ENCODE results near the gene MOGAT1.
"Not testable (repeated sequence)": the region's sequence is repeated elsewhere in the genome, so short reads cannot be mapped to it uniquely, and the experiment has no call there.

MOGAT1 gene

DNA sequence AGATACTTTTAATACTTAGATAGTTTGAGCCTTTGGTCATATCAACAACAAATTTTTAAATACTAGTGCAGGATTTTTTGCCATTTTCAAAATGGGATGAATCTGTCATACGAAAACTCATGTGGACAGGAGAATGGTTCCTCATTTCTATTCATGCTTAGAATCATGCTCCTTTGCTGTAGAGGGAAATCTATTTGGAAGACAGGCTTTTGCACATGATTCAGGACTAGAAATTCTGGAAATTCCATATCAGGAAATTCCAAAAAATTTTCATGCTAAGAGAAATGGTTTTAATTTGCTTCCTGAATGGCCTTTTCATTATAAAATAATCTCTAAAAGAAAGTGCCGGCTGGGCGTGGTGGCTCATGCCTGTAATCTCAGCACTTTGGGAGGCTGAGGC is 39.3 kb downstream of the MOGAT1 start:
- no peak for DNase-seq (ENCODE audit: low read depth)

DNA sequence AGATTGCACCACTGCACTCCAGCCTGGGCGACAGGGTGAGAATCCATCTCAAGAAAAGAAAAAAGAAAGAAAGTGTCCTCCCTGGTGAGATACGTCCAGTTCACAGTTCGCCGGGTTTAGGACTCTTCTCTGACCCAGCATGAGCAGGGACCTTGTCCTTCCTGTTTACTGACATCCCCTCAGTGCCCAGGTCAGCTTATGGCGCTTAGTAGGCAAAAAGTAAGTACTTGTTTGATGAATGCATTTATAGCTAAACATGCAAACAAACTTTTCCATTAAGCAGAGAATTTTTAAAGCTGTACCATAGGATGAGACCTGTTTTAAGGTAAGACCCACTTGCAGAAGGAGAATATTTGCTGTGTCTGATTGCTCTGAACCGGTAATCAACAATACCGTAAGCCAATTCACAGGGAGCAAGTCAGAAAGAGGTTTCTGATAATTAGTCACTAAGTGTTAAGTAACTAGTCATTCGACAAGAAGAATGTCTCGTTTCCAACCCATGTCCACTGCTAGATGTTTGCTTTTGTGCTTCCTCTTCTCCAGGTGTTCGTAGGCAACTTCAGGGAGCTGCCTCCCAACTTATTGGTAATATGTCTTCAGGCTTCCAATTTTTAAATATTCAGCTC is 40.0 kb downstream of the MOGAT1 start:
- no peak for DNase-seq (ENCODE audit: low read depth)

DNA sequence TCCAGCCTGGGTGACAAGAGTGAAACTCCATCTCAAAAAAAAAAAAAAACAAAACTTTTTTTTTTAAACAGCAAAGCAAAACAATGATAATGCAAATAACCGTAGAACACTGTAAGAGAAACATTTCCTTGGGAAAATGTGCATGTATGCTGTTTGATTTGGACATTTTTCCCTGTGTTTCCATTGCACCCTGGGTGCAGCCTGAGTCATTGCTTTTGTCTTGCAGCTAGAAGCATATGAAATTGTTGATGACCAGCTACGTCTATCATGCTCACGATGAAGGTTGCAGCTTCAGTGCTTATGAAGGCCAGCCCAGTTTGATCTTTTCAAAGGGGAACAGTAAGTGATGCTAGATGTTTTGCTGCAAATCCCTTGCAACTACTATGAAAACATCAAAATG is 41.5 kb downstream of the MOGAT1 start:
- no peak for DNase-seq (ENCODE audit: low read depth)

DNA sequence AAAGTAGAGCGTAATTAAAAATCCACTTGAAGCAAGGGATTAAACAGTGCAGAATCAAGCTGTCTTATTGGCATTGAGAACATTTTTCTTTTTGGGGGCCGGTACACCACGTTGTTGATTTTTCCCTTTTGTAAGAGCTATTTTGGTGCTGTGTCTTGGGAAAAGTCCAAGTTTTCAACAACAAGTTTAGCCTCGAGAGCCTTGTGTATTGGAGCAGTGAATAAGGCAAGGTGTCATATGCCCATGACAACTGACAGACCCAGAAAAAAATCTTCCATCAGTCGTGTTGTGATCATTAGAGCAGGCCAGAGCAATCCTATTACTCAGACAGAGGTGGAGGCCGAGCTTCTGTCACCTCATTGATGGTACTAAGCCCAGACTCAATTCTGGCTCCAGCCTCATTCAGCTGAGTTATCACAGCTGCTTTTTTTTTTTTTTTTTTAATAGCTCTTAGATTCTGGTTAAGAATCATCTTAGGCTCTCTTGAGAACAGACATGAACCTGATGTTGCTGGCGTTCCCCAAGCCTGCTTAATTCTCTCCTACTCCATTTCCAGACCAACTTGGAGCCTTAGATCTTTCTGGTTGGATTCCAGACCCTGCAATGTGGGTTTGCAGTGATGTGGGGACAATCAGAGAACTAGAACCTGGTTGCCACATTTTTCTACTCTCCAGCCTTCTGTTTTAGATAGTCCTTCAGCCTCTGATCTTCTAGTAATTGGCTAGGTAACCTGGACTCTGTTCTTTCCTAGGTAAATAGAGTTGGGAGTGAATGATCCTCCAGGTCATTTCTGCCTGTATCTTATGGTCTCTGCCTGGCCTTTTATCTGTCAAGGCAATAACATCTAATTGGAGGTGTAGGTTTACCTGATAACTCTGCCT is 43.1 kb downstream of the MOGAT1 start:
- no peak for DNase-seq (ENCODE audit: low read depth)

DNA sequence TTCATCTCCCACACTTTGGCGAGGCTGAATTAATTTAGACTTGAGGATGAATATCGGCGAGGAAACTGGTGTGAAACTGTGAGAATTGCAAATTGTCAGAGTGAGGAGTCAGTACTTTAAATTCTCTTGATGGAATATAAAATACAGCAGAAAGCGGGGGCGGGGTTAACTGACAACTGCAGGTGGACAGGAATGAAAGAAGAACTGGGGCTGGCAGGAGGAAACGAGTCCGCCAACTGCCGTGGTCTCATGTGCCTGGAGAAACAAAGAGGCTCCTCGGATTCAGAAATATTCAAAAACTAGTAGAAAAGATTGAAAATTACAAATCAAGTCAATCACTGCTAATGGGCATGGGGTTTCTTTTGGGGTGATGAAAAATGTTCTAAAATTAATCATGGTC is 44.3 kb downstream of the MOGAT1 start:
- DNase-seq (ENCODE audit: low read depth), result no peak

DNA sequence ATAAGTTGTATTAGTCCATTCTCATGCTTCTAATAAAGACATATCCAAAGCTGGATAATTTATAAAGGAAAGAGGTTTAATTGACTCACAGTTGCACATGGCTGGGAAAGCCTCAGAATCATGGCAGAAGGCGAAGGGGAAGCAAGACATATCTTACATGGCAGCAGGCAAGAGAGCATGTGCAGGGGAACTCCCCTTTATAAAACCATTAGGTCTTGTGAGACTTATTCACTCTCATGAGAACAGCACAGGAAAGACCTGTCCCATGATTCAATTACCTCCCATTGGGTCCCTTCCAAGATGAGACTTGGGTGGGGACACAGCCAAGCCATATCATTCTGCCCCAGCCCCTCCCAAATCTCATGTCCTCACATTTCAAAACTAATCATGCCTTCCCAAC is 48.3 kb downstream of the MOGAT1 start:
- DNase-seq (ENCODE audit: low read depth), result not testable (repeated sequence)

DNA sequence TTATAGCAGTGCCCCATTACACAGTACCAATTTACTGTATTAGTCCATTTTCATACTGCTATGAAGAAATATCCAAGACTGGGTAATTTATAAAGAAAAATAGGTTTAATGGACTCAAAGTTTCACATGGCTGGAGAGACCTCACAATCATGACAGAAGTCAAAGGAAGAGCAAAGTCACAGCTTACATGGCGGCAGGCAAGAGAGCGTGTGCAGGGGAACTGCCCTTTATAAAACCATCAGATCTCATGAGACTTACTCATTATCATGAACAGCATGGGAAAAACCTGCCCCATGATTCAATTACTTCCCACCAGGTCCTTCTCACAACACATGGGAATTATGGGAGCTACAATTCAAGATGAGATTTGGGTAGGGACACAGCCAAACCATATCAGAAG is 50.1 kb downstream of the MOGAT1 start:
- DNase-seq (ENCODE audit: low read depth), result not testable (repeated sequence)

DNA sequence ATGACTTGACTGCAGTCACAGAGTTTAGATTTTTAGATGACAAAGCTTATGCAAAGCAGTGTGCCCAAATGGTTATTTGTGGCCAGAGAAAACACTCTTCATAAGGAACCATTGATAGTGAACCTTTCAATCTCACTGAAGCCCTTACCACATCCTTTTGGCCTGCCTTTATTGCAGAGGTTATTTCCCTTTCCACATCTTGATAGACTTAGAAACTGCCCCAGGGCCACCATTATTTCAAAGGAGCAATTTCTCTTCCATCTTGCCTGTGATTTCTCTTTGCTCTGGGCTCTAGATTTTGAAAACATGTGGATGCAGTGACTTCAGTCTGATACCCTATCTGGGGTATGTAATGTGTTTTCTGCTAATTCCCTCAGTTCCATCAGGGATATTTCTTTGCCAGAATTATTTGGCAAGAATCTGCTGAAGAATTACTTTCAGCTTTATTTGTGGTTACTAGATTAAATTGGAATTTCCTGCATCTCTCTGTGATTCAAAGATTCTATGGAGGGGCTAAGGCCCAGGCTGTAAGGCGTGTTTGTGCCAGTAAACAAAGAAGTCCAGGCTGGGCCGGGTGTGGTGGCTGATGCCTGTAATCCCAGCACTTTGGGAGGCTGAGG is 51.0 kb downstream of the MOGAT1 start:
- DNase-seq (ENCODE audit: low read depth), result no peak

DNA sequence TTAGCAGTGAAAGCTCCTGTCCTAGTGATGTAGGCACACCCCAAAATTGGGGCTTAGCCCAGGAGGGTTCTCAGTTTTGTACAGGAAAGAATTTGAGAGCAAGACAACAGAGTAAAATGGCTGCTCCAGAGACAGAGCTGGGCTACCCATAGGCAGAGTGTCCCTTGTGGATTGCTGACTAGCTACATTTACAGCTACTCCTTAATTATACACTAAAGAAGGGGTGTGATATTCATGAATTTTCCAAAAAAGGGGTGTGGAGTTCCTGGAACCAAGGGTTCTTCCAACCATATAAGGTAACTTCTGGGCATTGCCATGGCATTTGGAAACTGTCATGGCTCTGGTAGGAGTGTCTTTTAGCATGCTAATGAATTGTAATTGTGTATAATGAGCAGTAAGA is 52.8 kb downstream of the MOGAT1 start:
- no peak for DNase-seq (ENCODE audit: low read depth)

DNA sequence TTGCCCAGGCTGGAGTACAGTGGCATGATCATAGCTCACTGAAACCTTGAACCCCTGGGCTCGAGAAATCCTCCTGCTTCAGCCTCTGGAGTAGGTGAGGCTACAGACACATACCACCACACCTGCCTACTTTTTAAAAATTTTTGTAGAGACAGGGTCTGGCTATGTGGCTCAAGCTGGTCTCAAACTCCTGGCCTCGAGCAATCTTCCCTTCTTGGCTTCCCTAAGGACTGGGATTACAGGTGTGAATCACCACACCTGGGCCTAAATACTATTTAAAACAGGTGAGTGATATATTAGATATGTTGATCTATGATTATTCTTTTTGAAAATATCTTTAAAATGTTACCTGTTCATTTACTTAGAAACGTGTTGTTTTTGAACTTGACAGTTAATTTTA is 57.2 kb downstream of the MOGAT1 start:
- no peak for DNase-seq (ENCODE audit: low read depth)

DNA sequence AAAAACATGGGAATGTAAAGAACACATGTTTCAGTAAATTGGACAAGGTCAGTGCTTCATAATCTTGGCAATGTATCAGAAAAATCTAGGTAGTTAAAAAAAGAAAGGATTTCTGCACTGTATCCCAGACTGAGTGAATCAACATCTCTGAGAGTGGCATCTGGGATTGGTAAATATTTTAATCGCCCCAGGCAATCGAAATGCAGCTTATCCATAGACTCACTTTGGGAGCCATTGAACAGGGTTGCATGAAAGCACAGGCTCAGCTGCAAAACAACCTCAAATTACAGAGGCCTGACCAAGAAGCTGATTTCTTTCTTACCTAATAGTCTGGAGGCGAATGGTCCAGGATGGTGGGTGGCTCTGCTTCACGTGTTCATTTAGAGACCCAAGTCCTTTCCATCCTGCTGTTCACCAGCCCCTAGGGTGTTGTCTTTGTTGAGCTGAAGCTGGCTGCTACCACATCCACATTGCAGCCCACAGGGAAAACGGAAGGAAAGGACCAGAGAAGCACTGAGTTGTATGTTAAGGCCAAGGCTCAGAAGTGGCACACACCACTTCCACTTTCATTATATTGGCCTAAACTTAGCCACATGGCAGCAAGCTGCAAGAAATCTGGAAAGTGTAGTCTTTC is 59.0 kb downstream of the MOGAT1 start:
- no peak for DNase-seq (ENCODE audit: low read depth)

DNA sequence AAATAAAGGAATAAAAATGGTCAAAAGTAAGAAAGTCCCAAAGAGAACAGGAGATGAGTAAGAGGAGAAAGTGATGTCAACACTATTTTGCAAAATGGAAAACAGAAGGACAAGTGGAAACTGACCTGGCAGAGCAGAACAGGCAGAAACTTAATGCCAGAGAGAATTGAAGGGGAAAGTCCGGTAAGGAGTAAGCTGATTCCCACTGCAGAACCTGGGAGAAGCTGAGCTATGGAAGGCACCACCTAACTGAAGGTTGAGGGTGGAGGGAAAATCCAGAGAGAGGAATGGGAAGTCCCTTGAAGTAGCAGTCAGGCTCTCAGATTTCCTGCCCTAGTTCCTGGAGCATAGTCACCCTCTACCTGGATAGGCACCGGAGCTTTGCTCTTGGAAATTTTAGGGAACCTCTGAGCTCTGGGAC is 59.8 kb downstream of the MOGAT1 start:
- DNase-seq (ENCODE audit: low read depth), result no peak

DNA sequence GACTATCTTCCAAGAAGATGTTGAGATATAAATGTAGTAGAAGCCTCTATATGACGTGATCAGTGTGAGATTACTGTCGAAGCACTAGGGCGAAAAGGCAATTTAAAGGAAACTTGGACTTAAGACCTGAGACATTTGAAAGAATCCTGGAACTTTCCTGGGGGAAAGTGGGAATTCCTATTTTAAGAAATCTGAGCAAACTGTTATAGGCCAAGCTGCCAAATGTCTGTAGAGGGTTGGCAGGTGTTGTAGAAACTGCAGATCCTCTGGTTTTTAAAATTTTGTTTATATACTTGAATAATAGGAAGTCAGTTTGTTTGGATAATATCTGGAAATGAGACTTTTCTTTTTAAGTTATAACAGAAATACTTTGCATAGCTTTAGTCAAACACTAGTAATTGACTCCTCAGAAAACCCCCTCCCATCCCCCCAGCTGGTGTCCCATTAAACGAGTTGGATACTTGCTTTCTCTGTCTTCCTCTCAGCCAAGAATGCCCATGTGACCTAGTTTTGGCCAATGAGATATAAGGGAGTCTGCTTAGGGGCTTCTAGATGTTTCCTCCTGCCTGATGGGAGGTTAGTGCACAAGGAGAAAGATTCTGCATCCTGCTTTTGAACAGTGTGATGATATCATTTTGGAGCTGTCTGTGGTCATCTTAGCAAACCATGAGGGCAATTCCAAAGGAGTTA is 61.2 kb downstream of the MOGAT1 start:
- no peak for DNase-seq (ENCODE audit: low read depth)

DNA sequence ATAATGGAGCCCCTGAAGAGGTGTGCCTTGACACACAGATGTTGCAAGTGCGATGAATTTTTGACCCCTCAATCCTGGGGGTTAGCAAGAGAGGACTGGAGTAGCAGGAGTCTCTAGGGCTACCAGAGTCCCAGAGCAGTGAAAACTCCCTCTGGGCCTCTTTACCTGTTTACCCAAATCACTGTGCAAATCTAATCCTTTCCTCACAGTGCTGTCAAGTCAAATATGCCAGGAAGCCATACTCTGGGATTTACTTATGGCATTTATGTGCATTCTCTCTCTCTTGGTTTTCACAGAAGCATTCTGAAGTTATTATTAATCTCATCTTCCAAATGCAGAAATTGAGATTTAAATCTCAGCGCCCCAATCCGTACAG is 62.0 kb downstream of the MOGAT1 start:
- no peak for DNase-seq (ENCODE audit: low read depth)

DNA sequence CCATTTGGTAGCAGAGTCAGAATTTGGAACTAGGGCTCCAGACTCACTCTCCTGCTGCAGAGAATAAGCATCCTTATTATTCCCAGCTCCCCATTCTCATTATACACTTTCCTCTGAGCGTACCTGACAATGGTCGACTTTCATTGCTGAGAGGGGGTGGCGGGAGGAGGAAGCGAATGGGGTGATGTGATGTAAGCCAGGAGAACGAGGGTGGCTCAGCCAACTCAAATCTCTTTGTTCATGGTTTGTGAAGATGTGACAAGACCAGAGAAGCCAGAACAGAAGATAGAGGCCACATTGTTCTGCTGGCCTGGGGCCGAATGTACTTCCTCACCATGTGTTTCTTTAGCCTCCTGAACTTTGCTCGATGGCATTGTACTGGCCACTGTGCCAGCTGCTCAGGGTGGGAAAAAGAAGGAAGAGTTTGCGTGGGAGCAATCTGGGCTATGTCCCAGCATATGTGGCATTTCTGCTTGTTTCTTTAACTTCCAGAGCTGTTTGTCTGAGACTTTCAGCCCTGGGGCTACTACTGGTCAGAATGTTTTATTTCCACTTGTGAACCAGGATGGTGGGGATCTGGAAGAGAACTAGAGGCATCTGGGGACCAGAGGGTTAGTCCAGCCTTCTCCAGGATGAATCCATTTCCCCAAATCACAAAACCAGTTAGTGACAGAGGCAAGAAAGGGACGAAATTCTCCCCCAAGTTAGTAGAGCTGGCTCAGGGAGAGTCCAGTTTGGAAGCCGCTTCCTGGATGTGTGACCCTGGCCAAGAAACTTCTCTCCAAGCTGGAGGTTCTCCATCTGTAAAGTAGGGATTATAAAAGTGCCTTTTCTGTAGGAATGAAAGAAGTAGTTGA is 62.6 kb downstream of the MOGAT1 start:
- no peak for DNase-seq (ENCODE audit: low read depth)

DNA sequence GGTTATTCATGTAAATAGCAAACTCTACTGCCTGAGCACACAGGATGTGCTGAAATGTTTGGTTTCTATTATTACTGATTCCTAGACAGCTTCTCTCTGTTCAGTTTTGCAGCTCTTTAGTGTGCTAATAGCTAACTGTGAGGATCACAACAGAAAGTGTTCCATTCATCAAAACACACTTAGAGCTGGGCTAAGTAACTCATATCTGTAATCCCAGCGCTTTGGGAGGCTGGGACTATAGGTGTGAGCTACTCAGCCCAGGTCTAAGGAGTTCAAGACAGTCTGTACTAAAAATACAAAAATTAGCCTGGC is 63.2 kb downstream of the MOGAT1 start:
- no peak for DNase-seq (ENCODE audit: low read depth)

DNA sequence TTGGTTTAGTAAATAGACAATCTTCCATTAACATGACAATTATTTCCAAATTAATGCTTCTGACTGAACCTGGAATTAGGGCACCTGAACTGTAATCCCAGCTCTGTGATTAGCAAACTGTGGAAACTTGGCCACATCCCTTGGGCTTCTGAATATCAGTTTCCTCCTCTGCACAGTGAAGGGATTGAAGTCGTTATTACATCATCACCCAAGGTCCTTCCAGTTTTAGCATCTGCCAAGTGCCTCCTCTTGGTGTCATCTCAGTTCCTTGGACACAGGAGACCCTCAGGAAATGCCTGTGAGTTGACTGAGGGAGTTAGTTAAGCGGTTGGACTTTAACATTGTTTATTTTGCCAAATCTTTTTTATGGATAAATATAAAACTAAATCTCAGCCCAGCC is 64.8 kb downstream of the MOGAT1 start:
- DNase-seq (ENCODE audit: low read depth), result no peak

DNA sequence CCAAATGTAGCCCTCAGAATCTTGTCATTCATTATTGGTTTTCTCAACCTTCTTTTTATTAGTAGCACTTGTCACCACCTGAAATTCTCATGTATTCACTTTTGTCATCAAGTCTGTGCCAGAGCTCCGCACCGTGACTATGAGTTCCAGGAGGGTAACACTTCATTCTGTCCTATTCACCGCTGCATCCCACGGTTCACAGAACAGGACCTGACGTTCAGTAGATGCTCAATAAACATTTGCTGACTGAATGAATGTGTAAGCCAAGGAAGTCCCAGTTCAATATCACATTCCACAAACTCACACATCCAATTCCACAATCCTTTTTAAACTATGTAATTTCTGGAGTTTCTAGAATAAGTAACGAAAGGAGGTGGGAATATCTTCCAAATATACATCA is 65.5 kb downstream of the MOGAT1 start:
- DNase-seq (ENCODE audit: low read depth), result no peak

DNA sequence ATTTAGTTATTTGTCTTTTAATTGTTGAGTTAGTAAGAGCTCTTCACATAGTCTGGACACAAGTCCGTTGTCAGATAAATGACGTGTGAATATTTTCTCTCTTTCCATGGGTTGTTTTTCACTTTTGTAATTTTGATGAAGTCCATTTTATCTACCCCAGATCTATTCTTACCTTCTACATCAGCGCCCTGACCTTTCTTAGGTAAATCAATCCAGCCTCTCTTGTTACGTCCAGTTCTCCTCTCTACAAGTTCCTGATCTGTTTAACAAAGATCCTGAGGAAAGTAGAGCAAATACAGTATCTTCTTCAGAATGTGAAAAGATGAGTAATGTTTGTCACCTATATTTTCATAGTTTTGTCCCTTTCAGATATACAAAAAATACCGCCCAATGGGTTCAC is 66.9 kb downstream of the MOGAT1 start:
- DNase-seq (ENCODE audit: low read depth), result no peak

DNA sequence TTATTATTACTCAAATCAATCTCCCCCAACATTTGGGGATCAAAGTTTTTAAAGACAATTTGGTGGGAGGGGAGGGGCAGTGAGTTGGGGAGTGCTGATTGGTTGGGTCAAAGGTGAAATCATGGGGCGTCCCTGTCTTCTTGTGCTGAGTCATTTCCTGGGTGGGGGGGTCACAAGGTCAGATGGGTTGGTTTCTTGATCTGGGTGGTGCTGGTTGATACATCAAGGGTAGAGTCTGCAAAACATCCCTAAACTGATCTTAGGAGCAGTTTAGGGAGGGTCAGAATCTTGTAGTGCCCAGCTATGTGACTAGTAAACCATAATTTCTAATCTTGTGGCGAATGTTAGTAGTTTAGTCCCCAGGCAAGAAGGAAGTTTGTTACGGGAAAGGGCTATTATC is 67.4 kb downstream of the MOGAT1 start:
- no peak for DNase-seq (ENCODE audit: low read depth)

DNA sequence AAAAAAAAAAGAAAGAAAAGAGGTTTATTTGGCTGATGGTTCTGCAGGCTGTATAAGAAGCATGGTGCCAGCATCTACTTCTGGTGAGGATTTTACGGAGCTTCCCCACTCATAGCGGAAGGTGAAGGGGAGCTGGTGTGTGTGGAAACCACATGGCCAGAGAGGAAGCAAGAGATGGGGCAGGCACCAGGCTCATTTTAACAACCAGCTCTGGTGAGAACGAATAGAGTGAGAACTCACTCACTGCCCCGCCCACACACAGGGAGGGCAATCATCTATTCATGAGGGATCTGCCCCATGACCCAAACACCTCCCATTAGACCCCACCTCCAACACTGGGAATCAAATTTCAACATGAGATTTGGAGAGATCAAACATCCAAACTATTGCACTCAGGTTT is 68.5 kb downstream of the MOGAT1 start:
- no peak for DNase-seq (ENCODE audit: low read depth)

Data from stimulated activated CD8-positive, alpha-beta memory T cell treated with anti-CD3 and anti-CD28 coated beads, Interleukin-4, amount 100 ng/mL, for 24 hours (primary cell).